Endometrium (tissue), 2 donors: ENCODE results near the gene CHURC1.

Experiments used
- FAIRE-seq: peaks from 2 replicates; lab custom pipeline; 2012; peaks lifted over from hg19 to GRCh38; lab: Jason Lieb, UNC
- donor health status: control.
- donor health status: control.

The CHURC1 gene

DNA sequence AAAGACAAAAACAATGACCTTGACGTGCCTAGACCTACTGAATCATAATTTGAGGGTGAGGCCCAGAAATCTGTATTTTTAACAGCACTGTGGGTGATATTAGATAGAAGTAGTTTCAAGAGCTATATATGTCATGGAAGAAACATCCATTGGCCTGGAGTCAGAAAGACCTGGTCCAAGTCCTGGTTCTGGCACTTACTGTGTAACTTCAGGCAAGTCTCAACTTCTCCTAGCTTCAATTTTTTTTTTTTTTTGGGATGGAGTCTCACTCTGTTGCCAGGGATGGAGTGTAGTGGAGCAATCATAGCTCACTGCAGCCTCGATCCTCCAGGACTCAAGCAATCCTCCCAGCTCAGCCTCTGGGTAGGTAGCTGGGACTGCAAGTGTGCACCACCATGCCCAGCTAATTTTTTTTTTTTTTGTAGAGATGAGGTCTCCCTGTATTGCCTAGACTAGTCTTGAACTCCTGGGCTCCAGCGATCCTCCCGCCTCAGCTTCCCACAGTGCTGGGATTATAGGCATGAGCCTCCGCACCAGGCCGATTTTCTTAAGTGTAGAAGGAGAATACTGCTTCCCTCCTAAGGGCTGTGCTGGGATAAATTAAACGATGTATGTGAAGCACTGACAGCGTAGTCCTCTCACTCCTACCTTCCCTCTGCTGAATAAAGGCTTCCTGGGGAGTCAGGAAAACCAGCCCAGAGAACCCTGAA lies 42.6 kb downstream of the CHURC1 start:
- FAIRE-seq: no peak

DNA sequence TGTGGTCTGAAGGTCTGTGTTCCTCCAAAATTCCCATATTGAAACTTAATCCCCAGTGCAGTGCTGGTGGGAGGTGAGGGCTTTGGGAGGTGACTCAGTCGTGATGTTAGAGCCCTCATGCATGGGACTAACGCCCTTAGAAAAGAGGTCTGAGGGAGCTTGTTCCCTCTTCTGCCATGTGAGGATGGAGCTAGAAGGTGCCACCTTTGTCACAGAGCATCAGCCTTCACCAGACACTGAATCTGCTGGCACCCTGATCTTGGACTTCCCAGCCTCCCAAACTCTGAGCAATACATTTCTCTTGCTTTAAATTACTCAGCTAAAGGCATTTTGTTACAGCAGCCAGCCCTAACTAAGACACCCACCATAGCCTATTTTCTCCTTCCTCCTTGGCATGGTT lies 43.9 kb downstream of the CHURC1 start:
- no peak for FAIRE-seq

DNA sequence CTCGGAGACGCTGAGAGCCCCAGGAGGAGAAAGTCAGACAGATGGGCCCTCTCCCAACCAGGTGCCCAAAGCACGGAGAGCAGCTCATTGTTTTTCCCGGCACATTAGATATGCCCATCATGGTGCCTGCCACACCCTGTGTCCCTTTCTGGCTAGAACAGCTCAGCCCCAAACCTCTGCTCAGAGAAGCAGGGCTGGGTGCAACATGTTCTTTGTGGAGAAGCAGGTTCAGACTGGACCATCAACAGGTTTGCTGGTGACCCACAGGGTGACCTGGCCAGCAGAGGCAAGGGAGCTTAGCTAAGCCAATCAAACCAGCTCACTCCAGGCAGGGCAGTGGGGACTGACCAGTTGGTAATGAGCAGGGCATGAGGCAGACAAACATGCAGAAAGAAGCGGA lies 44.5 kb downstream of the CHURC1 start:
- no peak for FAIRE-seq

DNA sequence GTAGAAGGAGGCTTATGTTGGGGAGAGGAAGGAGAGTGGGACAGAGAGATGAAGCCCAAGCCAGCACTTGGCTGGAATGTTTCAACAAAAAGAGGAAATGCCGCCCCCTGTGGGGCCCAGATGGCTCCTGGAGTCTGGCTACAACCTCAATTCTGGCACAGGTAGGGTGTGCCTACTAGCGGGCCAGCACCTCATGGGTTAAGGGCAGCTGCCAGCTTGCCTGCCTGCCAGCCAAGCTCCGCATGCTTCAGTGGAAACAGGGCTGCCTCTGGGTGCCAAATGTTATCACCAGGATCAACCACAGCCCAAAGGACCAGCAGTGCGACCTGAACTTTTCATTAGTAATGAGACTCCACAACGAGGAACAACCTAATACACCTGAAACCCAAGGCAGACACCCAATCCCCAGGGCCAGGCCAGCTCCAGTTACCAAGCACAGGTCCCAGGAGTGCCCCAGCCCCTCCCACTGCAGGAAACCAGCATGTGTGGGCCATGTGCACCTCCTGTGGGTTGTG lies 46.6 kb downstream of the CHURC1 start:
- no peak for FAIRE-seq

DNA sequence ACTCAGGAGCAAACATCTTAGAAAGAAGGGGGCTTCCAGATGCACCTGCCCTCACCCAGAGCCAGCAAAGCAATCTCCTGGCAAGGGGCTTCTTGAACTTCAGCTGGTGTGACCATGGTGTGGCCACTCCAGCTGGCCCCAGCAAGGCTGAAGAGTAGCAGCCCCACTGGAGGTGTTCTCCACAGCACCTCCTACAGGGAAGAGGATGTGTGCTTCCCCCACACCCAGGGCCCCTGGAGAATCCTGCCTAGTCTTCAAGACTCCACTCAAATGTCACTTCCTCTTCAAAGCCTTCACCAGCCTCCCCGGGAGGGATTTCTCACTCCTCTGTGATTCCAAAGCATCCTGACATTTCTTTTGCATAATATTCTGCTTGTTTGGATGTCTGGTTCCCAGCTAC lies 49.4 kb downstream of the CHURC1 start:
- FAIRE-seq: no peak

DNA sequence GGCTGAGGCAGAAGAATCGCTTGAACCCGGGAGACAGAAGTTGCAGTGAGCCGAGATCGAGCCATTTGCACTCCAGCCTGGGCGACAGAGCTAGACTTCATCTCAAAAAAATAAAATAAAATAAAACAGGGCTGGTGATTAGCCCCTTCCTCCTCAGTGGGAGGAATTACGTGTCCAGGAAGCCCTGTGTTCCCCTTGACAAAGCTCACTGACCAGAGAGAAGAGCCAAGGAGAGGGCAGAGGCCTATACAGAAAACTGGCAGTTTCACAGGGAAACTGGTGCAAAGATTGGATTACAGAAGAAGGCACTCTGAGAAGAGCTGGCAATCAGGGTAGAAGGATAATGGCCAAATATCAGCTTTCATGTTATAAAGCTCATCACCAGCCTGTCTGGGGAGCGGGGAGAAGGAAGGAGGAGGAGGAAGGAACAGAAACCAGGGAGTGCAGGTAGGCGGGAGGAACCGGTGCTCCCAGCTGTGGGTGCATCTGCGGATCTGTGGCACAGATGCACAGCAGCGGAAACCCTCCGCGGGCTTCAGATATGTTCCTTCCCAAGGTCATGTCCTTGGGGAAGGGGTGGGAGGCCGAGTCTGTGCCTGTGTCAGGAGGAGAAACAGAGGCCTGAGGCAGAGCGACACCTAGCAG lies 51.2 kb downstream of the CHURC1 start:
- no peak for FAIRE-seq

DNA sequence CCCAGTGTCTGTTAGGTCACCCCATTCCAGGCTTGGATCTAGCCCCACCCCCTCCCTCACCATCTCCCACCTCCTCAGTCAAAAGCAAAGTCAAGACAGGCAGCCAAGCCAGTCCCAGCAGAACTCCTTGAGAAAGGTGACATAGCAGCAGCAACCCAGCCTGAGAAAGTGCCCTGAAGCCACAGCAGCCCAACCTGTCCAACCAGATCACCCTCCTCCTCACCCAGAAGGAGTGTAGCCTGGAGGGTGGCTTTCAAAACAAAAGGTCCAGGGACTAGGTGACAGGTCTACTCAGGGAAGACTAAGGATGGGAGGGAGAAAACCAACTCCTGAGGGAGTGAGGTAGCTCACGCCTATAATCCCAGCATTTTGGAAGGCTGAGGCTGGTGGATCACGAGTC lies 52.7 kb downstream of the CHURC1 start:
- no peak for FAIRE-seq

DNA sequence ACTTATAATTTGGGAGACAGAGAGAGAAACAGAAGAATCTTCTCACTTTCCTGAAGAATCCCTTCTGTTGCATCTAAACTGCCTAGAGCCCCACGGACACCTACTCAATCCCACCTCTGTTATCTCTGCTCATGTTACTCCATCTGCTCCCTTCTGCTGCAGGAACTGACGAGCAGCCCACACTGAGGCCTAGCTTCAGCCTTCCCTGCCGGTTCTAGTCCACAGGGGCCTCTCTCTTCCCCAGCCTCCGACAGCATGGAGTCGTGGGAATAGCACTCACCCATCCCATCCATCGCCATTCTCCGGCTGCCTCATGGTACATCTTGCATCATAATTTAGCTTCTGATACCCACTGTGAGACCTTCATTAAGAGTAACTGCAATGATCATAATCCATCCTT lies 53.9 kb downstream of the CHURC1 start:
- no peak for FAIRE-seq

DNA sequence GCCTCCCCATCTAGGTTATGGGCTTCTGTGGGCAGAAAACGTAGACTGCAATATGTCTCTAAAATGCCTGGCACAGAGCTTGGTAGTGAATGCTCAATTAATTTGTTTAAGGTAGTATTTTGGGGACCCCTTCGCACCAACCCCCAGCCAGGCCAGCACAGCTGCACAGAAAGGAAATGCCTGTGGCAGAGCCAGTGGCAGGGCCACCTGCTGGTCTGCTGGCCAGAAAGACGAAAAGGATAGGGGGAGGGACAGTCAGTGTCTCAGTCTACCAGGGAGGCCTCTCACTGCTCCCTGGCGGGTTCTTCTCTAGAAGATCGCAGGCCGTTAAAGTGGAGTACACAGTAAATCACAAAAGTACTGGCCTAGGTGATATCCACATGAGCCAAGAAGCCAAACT lies 54.4 kb downstream of the CHURC1 start:
- FAIRE-seq: no peak

DNA sequence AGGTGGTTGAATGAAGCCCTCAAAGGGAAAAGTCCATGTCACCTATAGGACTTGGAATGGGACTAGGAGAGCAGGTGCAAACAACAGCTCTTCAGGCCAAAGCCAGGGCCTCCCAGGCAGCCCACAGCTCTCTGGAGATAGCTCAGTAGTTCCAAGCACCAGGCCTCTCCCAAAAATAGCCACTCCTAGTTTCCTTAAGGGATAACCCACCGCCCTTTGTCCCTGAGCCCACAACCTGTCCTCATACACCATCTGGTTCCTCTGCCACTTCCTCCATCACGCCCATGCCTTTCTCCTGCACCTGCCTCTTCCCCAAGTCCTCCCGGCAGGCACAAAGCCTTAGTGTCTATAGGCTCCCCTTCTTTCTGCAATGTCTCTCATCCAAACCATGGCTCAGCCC lies 55.8 kb downstream of the CHURC1 start:
- FAIRE-seq: no peak

DNA sequence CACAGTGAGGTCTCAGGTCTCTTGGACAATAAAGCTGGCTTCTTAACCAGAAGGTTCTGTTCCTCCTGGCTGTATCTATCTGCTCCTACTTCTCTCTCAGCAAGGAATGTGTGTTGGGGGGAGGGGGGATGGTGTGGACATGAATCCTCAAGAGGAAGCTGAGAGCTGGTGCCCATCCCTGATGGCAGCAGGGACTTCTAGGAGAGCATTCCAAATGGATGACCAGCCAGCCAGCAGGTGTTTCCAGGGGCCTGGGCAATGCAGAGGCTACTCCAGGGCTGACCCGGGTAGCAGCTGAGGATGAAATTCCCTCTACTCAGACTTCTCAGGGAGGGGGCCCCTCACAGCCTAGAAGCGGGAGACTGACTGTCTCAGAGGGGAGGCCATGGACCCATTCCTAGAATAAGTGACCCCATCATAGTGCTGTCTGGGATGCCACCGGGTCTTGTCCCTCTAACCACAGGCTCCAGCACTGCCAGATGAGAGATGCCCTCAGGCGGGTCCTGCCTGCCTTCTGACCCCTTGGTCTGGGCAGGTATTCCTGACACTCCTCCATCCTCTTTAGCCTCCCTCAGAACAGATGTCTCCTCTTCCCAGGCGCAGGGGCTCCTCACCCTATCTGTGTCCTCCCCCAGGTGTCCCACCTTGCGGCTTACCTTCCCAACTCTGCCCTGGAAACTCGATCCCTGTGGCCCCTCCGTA lies 56.7 kb downstream of the CHURC1 start:
- no peak for FAIRE-seq

DNA sequence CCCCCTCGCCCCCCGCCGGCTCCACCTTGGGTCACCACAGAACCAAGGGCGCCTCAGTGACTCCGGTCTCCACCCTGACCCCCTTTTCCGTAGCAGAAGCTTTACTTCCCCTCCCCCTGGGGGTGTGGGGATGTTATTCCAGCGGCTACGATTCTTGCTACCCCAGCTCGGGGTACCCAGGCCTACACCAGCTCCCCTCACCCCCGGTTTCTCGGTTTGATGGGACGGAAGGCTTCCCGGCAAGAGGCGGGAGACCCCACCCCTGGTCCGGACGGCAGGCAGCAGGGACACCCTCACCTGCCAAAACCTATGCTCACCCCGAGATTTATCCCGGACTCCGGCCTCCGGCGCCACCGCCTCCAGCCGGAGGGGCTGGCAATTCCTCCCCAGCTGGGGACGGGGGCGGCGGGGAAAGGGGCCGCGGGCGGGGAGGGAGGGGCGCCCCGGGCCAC lies 57.3 kb downstream of the CHURC1 start:
- FAIRE-seq: no peak

DNA sequence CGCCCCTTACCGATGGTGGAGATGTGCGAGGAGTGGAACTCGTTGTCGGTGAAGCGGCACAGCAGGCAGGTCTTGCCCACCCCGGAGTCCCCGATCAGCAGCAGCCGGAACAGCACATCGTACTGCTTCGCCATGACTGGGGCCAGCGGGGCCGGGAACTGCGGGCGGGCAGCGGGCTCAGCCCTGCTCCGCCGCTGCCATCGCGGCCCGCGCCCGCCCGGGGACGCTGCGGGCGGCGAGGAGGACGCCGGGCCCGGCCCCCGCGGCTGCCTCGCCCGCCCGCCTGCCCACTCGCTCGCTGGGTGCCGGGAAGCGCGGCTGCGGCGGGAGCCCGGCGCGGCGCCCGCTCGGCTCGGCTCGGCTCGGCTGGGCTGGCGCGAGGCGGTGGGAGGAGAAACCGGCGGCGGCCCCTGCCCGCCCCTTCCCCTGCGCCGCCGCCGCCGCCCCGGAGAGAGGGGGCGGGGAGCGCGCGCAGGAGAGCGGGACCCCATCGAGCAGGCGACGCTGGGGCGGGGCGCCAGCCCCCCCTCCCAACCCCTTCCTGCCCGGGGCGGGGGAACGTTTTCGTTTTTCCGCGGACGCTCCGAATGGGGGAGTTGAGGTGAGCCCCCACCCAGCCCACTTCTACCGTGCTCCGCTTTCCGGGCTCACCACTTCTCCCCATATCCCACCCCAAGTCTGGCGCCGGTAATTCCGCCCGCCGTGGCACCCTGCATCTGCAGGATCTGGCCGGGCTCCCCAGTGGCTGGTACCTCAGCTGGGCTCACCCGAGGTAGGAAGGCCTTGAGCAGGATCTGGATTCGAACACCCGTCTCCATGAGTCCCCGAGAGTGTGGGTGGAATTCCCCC lies 57.9 kb downstream of the CHURC1 start, which contains the start of gene RAB15:
TSS of gene RAB15 (minus strand) at position 394 of the 849 bp plus-strand sequence. CDS start at position 134, 260 bp downstream.
- FAIRE-seq: no peak

DNA sequence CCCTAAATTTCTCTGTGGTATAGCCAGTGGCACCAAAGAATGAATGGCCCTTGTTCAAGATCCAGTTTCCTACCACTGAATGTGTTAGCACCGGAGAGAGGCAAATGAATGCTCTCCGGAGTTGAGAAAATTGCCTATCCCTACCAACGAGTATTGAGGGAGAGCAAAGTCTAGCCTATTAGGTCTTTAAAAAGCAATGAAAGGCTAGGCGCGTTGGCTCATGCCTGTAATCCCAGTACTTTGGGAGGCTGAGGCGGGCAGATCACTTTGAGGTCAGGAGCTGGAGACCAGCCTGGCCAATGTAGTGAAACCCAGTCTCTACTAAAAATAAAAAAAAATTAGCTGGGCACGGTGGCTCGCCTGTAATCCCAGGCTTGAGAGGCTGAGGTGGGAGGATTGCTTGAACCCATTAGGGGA lies 58.8 kb downstream of the CHURC1 start:
- FAIRE-seq: no peak

DNA sequence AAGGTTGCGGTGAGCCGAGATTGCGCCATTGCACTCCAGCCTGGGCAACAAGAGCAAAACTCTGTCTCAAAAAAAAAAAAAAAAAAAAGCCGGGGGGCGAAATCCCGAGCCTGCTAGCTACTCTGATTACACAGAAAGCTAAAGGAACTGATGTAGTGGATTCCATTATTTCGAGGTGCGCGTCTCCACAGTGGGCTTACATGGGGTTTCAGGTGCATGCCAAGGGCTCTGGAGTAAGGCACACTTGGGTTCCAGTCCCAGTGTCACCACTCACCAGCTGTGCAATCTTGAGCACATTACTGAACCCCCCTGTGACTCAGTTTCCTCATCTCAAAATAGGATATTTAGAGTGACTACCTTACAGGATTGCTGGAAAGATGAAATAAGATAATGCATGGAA lies 59.6 kb downstream of the CHURC1 start:
- FAIRE-seq: no peak

DNA sequence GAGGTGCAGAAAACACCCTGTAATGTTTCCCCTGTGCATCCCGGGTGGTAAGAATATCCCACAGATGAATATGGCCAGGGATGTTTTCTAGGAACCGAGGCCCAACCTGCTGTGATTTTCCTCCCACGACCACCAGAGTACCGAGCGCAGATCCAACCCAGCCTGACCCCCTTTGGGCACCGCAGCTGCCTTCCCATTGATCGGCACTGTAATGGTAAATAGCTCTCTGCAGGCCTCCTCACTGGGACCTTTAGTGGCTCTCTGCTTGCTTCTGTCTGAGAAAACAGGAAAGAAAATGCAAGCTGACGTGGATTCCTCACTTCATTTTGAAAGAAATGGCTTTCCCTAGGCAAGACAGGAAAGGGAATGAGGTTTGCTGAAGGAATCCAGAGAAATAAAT lies 60.3 kb downstream of the CHURC1 start:
- FAIRE-seq: no peak

DNA sequence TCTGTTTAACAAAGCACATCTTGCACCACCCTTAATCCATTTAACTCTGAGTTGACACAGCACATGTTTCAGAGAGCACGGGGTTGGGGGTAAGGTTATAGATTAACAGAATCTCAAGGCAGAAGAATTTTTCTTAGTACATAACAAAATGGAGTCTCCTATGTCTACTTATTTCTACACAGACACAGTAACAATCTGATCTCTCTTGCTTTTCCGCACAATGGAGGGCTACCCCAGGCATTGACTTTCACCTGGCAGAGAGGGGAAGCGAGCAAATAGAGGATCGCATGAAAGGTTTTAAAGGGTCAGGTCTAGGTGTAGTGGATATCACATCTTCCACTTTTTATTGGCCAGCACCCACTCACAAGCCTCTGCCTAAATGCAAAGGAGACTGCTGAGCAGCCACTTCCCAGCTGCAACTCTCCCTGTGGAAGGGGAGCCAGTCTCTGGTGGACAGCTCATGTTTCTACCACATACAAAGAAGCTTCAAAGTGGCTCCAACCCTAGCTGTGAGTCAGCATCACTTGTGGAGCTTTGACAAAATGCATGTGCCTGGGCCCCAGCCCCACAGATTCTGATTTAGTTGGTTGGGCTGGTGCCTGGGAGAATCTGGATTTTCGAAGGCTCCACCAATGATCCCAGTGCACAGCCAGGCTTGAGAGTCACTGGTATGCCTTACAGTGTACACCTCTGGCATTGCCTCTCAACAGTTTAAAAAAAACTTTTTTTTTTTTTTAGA lies 65.2 kb downstream of the CHURC1 start:
- no peak for FAIRE-seq

DNA sequence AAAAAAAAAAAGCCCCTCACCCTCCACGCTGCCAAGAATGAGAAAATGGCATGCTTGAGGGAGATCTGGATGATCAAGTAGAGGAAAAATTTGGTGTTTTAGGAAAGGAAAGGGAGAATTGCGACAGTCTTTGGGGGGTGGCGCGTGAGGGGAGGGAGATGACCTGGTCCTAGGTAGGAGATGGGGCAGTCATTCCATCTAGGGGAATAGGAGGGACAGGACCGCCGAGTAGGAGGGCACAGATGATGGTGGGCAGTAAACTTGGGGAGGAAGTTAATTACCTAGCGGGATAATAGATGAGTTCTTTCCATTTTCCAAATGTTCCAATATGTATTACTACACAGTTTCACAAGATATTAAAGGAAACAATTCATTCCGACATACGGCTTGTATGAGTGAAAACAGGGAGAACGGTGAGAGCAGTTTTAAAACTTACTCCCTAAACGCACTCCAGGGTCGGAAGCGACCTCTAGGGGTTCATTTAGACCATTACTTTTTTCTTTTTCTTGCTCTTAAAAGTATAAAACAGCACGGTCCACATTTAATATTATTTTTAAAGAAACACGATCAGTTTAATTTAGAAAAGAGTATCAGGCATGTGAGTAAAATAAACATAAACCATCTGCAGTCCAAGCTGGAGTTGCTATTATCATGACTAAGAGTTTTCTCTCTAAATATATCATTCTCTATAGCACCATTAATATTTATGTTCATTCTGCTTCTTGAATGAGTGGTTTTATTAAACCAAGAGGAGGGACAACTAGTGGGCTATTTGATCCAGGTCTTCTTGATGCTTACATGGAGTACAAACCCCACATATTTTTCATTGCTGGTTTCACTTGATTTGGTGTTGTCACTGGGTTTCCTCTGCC lies 69.4 kb downstream of the CHURC1 start:
- peak; percentile 72 for FAIRE-seq
